SU-DHL-6 (cell line): ENCODE results near the gene FAM177B.

Experiments used
- CTCF ChIP-seq: fragments of 200-600 bp; sonication (generic); IDR thresholded peaks from one replicate; pipeline ENCODE4 v1.5.1; 2017; ENCODE audit warnings: antibody characterized with exemption, mild to moderate bottlenecking, low read length, moderate library complexity; ENCODE audit not compliant: insufficient read depth, poor library complexity, severe bottlenecking
- EZH2phosphoT487 ChIP-seq: fragments of 200-600 bp; sonication (generic), shearing (Covaris generic); conservative IDR thresholded peaks from 2 replicates; pipeline ENCODE4 v1.6.1; 2018; ENCODE audit warnings: mild to moderate bottlenecking, antibody characterized with exemption, low read length, moderate library complexity, mixed read lengths

GRCh38 chr1:222768592-222768991, 31.6 kb downstream of the FAM177B start:
- TF ChIP-seq CTCF (no peak), EZH2phosphoT487 (no peak)
